Mucosa of rectum (tissue), 2 donors: Measurements from ENCODE around the gene WT1.

Experiments used
- H3K27ac ChIP-seq, 2 donors: one replicate each; pipeline ENCODE4 v1.7.0; 2013; ENCODE audit warnings: inconsistent platforms in 2 of 2, low read depth in 2 of 2, low read length in 2 of 2
- H3K27me3 ChIP-seq, 2 donors: one replicate each; pipeline ENCODE4 v1.7.0; 2013; ENCODE audit warnings: low read length in 2 of 2; ENCODE audit not compliant: control insufficient read depth in 2 of 2, insufficient read depth in 2 of 2
- H3K36me3 ChIP-seq, 2 donors: one replicate each; pipeline ENCODE4 v1.7.0; 2013; ENCODE audit warnings: low read length in 2 of 2; ENCODE audit not compliant: control insufficient read depth in 2 of 2, insufficient read depth in 2 of 2
- H3K4me1 ChIP-seq, 2 donors: one replicate each; pipeline ENCODE4 v1.7.0; 2013; ENCODE audit warnings: low read length in 2 of 2, mild to moderate bottlenecking in 1 of 2; ENCODE audit not compliant: control insufficient read depth in 2 of 2, insufficient read depth in 2 of 2
- H3K4me3 ChIP-seq, 2 donors: one replicate each; pipeline ENCODE4 v1.7.0; 2013; ENCODE audit warnings: low read length in 2 of 2
- H3K9ac ChIP-seq, 2 donors: one replicate each; pipeline ENCODE4 v1.7.0; 2013; ENCODE audit warnings: low read length in 2 of 2, low read depth in 1 of 2, mild to moderate bottlenecking in 1 of 2
- H3K9me3 ChIP-seq, 2 donors: one replicate each; pipeline ENCODE4 v1.7.0; 2013; ENCODE audit warnings: low read length in 2 of 2; ENCODE audit not compliant: control insufficient read depth in 2 of 2
- donor health status: healthy.
- donor health status: Normal muscosa, but diverticular disease.

Gene WT1

GRCh38 chr11:32456864-32457263 is 21.5 kb upstream of the WT1 start:
- Histone ChIP-seq H3K9ac (no peak overlapping the region), H3K4me3 (no peak overlapping the region), H3K27ac (no peak overlapping the region), H3K36me3 (no peaks in the 10 kb centered on the region), H3K4me1 (no peaks in the 10 kb centered on the region), H3K27me3 (no peaks in the 10 kb centered on the region), H3K9me3 (no peaks in the 10 kb centered on the region)

GRCh38 chr11:32454993-32455392 is 19.7 kb upstream of the WT1 start:
- Histone ChIP-seq H3K36me3 (no peaks in the 10 kb centered on the region), H3K4me1 (no peaks in the 10 kb centered on the region), H3K9me3 (no peaks in the 10 kb centered on the region), H3K27ac (no peak overlapping the region), H3K9ac (no peak overlapping the region), H3K27me3 (no peaks in the 10 kb centered on the region), H3K4me3 (no peak overlapping the region)

- no peaks in the 10 kb centered on the region for H3K4me1 ChIP-seq
- no peak overlapping the region for H3K9ac ChIP-seq
- no peak overlapping the region for H3K27ac ChIP-seq
- H3K36me3 ChIP-seq = no peaks in the 10 kb centered on the region
- no peaks in the 10 kb centered on the region for H3K9me3 ChIP-seq
- H3K4me3 ChIP-seq = no peak overlapping the region
- no peaks in the 10 kb centered on the region for H3K27me3 ChIP-seq
Measured at GRCh38 chr11:32451808-32452207, 16.5 kb upstream of the WT1 start.

GRCh38 chr11:32450372-32450771 is 15.0 kb upstream of the WT1 start:
- H3K36me3 ChIP-seq = no peaks in the 10 kb centered on the region
- H3K4me1 ChIP-seq = no peaks in the 10 kb centered on the region
- no peak overlapping the region for H3K27ac ChIP-seq
- no peak overlapping the region for H3K4me3 ChIP-seq
- no peak overlapping the region for H3K9ac ChIP-seq
- H3K9me3 ChIP-seq = no peaks in the 10 kb centered on the region
- peaks cover 0 to 2% of the 10 kb centered on the region in 2 donors for H3K27me3 ChIP-seq

GRCh38 chr11:32448232-32448631 is 12.9 kb upstream of the WT1 start:
- Histone ChIP-seq H3K9me3 (no peaks in the 10 kb centered on the region), H3K9ac (no peak overlapping the region), H3K4me3 (no peak overlapping the region), H3K27me3 (peaks cover 4% of the 10 kb centered on the region in 2 donors), H3K4me1 (no peaks in the 10 kb centered on the region), H3K27ac (no peak overlapping the region), H3K36me3 (no peaks in the 10 kb centered on the region)

GRCh38 chr11:32447252-32447651 is 11.9 kb upstream of the WT1 start:
- H3K27ac ChIP-seq = no peak overlapping the region
- no peaks in the 10 kb centered on the region for H3K4me1 ChIP-seq
- peaks cover 7 to 9% of the 10 kb centered on the region in 2 donors for H3K27me3 ChIP-seq
- H3K36me3 ChIP-seq = no peaks in the 10 kb centered on the region
- no peaks in the 10 kb centered on the region for H3K9me3 ChIP-seq
- H3K9ac ChIP-seq = no peak overlapping the region
- no peak overlapping the region for H3K4me3 ChIP-seq

GRCh38 chr11:32446227-32446626 is 10.9 kb upstream of the WT1 start:
- Histone ChIP-seq H3K9ac (no peak overlapping the region), H3K27ac (no peak overlapping the region), H3K9me3 (no peaks in the 10 kb centered on the region), H3K36me3 (no peaks in the 10 kb centered on the region), H3K4me3 (no peak overlapping the region), H3K4me1 (no peaks in the 10 kb centered on the region), H3K27me3 (peaks cover 13 to 19% of the 10 kb centered on the region in 2 donors)

GRCh38 chr11:32444186-32444585 is 8.8 kb upstream of the WT1 start:
- peaks cover 20 to 33% of the 10 kb centered on the region in 2 donors for H3K27me3 ChIP-seq
- no peaks in the 10 kb centered on the region for H3K36me3 ChIP-seq
- no peak overlapping the region for H3K27ac ChIP-seq
- no peak overlapping the region for H3K4me3 ChIP-seq
- H3K9ac ChIP-seq = no peak overlapping the region
- no peaks in the 10 kb centered on the region for H3K4me1 ChIP-seq
- no peaks in the 10 kb centered on the region for H3K9me3 ChIP-seq

GRCh38 chr11:32440916-32441315 is 5.6 kb upstream of the WT1 start:
- Histone ChIP-seq H3K9me3 (no peaks in the 10 kb centered on the region), H3K4me3 (no peak overlapping the region), H3K27me3 (peaks cover 45 to 54% of the 10 kb centered on the region in 2 donors), H3K36me3 (no peaks in the 10 kb centered on the region), H3K27ac (no peak overlapping the region), H3K4me1 (no peaks in the 10 kb centered on the region), H3K9ac (no peak overlapping the region)

GRCh38 chr11:32440312-32440908 is 5.1 kb upstream of the WT1 start:
- no peaks in the 10 kb centered on the region for H3K9me3 ChIP-seq
- H3K36me3 ChIP-seq = no peaks in the 10 kb centered on the region
- H3K9ac ChIP-seq = no peak overlapping the region
- peaks cover 48 to 60% of the 10 kb centered on the region in 2 donors for H3K27me3 ChIP-seq
- no peak overlapping the region for H3K27ac ChIP-seq
- no peak overlapping the region for H3K4me3 ChIP-seq
- H3K4me1 ChIP-seq = no peaks in the 10 kb centered on the region
